Stimulated activated CD4-positive, alpha-beta T cell treated with anti-CD3 and anti-CD28 coated beads, Interleukin-1b, Interleukin-23, amount 100 ng/mL, for 48 hours (primary cell): Measurements from ENCODE around the gene NSD2.

Experiments used
- DNase-seq: peaks from one replicate; pipeline ENCODE4 v3.0.0-alpha.2; 2020

NSD2 gene

GRCh38 chr4:1866189-1866661, 5.0 kb upstream of the NSD2 start:
- DNase-seq = no peak

- DNase-seq = no peak
Measured at GRCh38 chr4:1868293-1868692, 2.9 kb upstream of the NSD2 start.

GRCh38 chr4:1868912-1869311, 2.3 kb upstream of the NSD2 start:
- DNase-seq = no peak

GRCh38 chr4:1869530-1870327, 1.5 kb upstream of the NSD2 start:
- no peak for DNase-seq

- DNase-seq = peak; percentile 85
Measured at GRCh38 chr4:1870328-1870577, 940 bp upstream of the NSD2 start.

- no peak for DNase-seq
Measured at GRCh38 chr4:1871471-1872021, 353 bp downstream of the NSD2 start.

- DNase-seq = peak; percentile 33
Measured at GRCh38 chr4:1872870-1873269, 1.7 kb downstream of the NSD2 start.

GRCh38 chr4:1873291-1873690, 2.1 kb downstream of the NSD2 start:
- no peak for DNase-seq

- no peak for DNase-seq
Measured at GRCh38 chr4:1873776-1874175, 2.6 kb downstream of the NSD2 start.

GRCh38 chr4:1874201-1874600, 3.0 kb downstream of the NSD2 start:
- DNase-seq = no peak

- DNase-seq = no peak
Measured at GRCh38 chr4:1879485-1879884, 8.3 kb downstream of the NSD2 start.

GRCh38 chr4:1880332-1880731, 9.1 kb downstream of the NSD2 start:
- no peak for DNase-seq

- DNase-seq = no peak
Measured at GRCh38 chr4:1882850-1883271, 11.7 kb downstream of the NSD2 start.

GRCh38 chr4:1883583-1883982, 12.4 kb downstream of the NSD2 start:
- no peak for DNase-seq

- no peak for DNase-seq
Measured at GRCh38 chr4:1885414-1885813, 14.2 kb downstream of the NSD2 start.

- DNase-seq = no peak
Measured at GRCh38 chr4:1887052-1887451, 15.9 kb downstream of the NSD2 start.

- DNase-seq = no peak
Measured at GRCh38 chr4:1890979-1891570, 19.9 kb downstream of the NSD2 start.

GRCh38 chr4:1895971-1896657, 24.9 kb downstream of the NSD2 start:
- no peak for DNase-seq

GRCh38 chr4:1896658-1896991, 25.4 kb downstream of the NSD2 start:
- DNase-seq = no peak

- no peak for DNase-seq
Measured at GRCh38 chr4:1898007-1898406, 26.8 kb downstream of the NSD2 start.

- no peak for DNase-seq
Measured at GRCh38 chr4:1898681-1899080, 27.5 kb downstream of the NSD2 start.

- peak; percentile 73 for DNase-seq
Measured at GRCh38 chr4:1899149-1900086, 28.2 kb downstream of the NSD2 start.

- no peak for DNase-seq
Measured at GRCh38 chr4:1900087-1900433, 28.9 kb downstream of the NSD2 start.
